NB4 (cell line): ENCODE data around the gene B3GAT1.

ENCODE experiments used
- DNase-seq: peaks from one replicate; pipeline ENCODE4 v3.0.0; 2010; ENCODE audit warnings: low read depth
- H3K4me3 ChIP-seq: one replicate; pipeline ENCODE4 v1.5.1; 2011; ENCODE audit warnings: mild to moderate bottlenecking, low read depth, low read length, moderate library complexity
- CTCF ChIP-seq: IDR thresholded peaks from one replicate; pipeline ENCODE4 v1.5.1; 2012; ENCODE audit warnings: low read depth, low read length
- MAX ChIP-seq: IDR thresholded peaks from 2 replicates; pipeline ENCODE4 v1.6.1; 2011; ENCODE audit warnings: low read depth, low read length
- MYC ChIP-seq: IDR thresholded peaks from 2 replicates; pipeline ENCODE4 v1.6.1; 2011; ENCODE audit warnings: low read depth, low read length
- POLR2A ChIP-seq: IDR thresholded peaks from 2 replicates; pipeline ENCODE4 v1.6.1; 2011; ENCODE audit warnings: mild to moderate bottlenecking; ENCODE audit not compliant: insufficient read length; ENCODE audit errors: extremely low read depth

The B3GAT1 gene

GRCh38 chr11:134385774-134386565 is 26.1 kb downstream of the B3GAT1 start:
- H3K4me3 ChIP-seq, result no peak overlapping the region
- no peak for DNase-seq

GRCh38 chr11:134385171-134385570 is 26.9 kb downstream of the B3GAT1 start:
- TF ChIP-seq MYC (no peak), POLR2A (no peak), MAX (no peak), CTCF (no peak)
- DNase-seq, result no peak
- no peak overlapping the region for H3K4me3 ChIP-seq

More at GRCh38 chr11:134385774-134386565, 26.1 kb downstream of the B3GAT1 start:
- no peak for TF ChIP-seq MYC
- no peak for TF ChIP-seq MAX
- no peak for TF ChIP-seq POLR2A
- no peak for TF ChIP-seq CTCF

- H3K4me3 ChIP-seq, result no peak overlapping the region
- no peak for TF ChIP-seq CTCF
- peak; percentile 25 for DNase-seq
Measured at GRCh38 chr11:134384406-134384805, 27.6 kb downstream of the B3GAT1 start.

GRCh38 chr11:134383576-134384221 is 28.3 kb downstream of the B3GAT1 start:
- no peak overlapping the region for H3K4me3 ChIP-seq
- no peak for TF ChIP-seq CTCF
- no peak for TF ChIP-seq MAX
- no peak for TF ChIP-seq POLR2A
- no peak for TF ChIP-seq MYC
- no peak for DNase-seq

- H3K4me3 ChIP-seq, result no peak overlapping the region
- TF ChIP-seq POLR2A (no peak), CTCF (no peak), MAX (no peak), MYC (no peak)
- no peak for DNase-seq
Measured at GRCh38 chr11:134382830-134383229, 29.2 kb downstream of the B3GAT1 start.
